ENCODE measurements around the gene PPBP.

DNA sequence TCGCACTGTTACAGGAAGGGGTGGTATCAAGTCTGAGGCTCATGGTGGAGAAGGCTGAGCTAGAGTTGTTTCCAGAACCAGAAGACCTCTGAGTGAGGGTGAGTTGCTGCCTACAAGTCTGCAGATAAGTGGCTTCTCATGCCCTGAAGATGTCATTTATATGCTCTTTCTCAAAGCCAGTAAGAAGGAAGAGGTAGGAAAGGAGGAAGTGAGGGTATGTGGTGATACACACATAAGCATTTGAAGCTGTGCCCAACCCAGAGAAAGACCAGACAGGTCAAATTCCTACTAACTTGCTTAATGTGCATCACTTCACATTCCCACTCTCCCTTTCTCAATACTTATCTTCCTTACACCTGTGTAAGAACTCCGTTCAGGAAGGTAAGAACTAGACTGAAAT lies at the start of gene PPBP:
- TF ChIP-seq POLR2AphosphoS5 (IDR thresholded peaks at IDR 0.05; ENCODE audit: low read depth, low read length) (no peak), TAF1 (IDR thresholded peaks at IDR 0.05; ENCODE audit: borderline replicate concordance, insufficient read depth, low read length) (no peak)
- TF ChIP-seq, protein P1, sequence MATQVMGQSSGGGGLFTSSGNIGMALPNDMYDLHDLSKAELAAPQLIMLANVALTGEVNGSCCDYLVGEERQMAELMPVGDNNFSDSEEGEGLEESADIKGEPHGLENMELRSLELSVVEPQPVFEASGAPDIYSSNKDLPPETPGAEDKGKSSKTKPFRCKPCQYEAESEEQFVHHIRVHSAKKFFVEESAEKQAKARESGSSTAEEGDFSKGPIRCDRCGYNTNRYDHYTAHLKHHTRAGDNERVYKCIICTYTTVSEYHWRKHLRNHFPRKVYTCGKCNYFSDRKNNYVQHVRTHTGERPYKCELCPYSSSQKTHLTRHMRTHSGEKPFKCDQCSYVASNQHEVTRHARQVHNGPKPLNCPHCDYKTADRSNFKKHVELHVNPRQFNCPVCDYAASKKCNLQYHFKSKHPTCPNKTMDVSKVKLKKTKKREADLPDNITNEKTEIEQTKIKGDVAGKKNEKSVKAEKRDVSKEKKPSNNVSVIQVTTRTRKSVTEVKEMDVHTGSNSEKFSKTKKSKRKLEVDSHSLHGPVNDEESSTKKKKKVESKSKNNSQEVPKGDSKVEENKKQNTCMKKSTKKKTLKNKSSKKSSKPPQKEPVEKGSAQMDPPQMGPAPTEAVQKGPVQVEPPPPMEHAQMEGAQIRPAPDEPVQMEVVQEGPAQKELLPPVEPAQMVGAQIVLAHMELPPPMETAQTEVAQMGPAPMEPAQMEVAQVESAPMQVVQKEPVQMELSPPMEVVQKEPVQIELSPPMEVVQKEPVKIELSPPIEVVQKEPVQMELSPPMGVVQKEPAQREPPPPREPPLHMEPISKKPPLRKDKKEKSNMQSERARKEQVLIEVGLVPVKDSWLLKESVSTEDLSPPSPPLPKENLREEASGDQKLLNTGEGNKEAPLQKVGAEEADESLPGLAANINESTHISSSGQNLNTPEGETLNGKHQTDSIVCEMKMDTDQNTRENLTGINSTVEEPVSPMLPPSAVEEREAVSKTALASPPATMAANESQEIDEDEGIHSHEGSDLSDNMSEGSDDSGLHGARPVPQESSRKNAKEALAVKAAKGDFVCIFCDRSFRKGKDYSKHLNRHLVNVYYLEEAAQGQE (IDR thresholded peaks at IDR 0.05; ENCODE audit: insufficient read depth in 1 of 2, low read depth in 2 of 2, low read length in 2 of 2), result no peak

Data from PFSK-1 (cell line).